Choroid plexus epithelial cell (primary cell): Measurements from ENCODE around the gene PI3.

Experiments
- DNase-seq: peaks from one replicate; pipeline ENCODE4 v3.0.0-alpha.2; 2010; ENCODE audit warnings: low read depth
- H3K4me3 ChIP-seq: 2 replicates; pipeline ENCODE4 v1.5.1; 2011; ENCODE audit warnings: low read depth, mild to moderate bottlenecking, control low read depth, low read length, moderate library complexity
- CTCF ChIP-seq: conservative IDR thresholded peaks from 2 replicates; pipeline ENCODE4 v1.5.1; 2011; ENCODE audit warnings: low read depth, mild to moderate bottlenecking, control low read depth, inconsistent platforms, low read length, moderate library complexity

Gene PI3

GRCh38 chr20:45211569-45212474, 37.1 kb downstream of the PI3 start:
- no peak for DNase-seq
- H3K4me3 ChIP-seq: no peak overlapping the region
- TF ChIP-seq CTCF: no peak

GRCh38 chr20:45212836-45213235, 38.1 kb downstream of the PI3 start:
- no peak for TF ChIP-seq CTCF
- no peak for DNase-seq
- H3K4me3 ChIP-seq: no peak overlapping the region

DNA sequence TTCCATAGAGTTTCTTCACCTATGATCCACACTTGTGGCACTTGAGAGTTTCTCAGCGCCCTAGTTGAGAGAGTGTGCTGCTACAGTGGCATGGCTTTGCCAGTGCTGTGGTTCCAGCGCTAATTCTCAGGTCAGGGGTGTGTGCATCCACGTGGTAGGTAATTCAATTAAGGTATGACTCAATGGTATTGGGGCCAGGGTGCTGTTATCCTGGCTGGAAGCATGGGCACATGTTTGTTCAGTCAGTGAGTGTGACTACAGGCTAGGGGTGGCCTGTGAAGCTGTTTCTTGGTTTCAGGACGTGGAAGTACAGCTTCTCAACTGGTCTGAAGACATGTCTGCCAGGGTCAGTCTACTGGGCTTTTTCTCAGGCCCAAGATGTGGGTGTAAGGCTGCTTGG, 43.4 kb downstream of the PI3 start:
- no peak overlapping the region for H3K4me3 ChIP-seq
- DNase-seq: no peak
- TF ChIP-seq CTCF: no peak

- TF ChIP-seq CTCF: no peak
- no peak overlapping the region for H3K4me3 ChIP-seq
- DNase-seq: no peak
Measured at GRCh38 chr20:45218636-45219035, 43.9 kb downstream of the PI3 start.

GRCh38 chr20:45221076-45221475, 46.4 kb downstream of the PI3 start, which contains the start of gene SEMG2:
Gene SEMG2, plus strand, starts transcription at chr20:45221373. Its CDS starts 17 bp downstream, at chr20:45221390.
- no peak within 1 kb of the TSS for H3K4me3 ChIP-seq
- TF ChIP-seq CTCF: no peak
- DNase-seq: no peak

DNA sequence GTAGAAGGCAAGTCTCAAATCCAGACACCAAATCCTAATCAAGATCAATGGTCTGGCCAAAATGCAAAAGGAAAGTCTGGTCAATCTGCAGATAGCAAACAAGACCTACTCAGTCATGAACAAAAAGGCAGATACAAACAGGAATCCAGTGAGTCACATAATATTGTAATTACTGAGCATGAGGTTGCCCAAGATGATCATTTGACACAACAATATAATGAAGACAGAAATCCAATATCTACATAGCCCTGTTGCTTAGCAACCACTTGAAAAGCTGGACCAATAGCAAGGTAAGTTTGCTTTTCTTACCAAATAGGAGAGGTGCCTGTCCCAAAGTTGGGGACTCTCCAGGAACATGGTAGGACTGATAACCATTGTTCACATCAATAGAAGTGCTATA, 48.4 kb downstream of the PI3 start:
- no peak for DNase-seq
- H3K4me3 ChIP-seq: no peak overlapping the region
- TF ChIP-seq CTCF: no peak
